CD4-positive, alpha-beta T cell (primary cell): ENCODE measurements around the gene GABRA4. TPM values are rescaled to one million over a fixed set of nuclear protein-coding genes. Genes with fewer than 3 reads are reported as not detected.

Experiments used
- ATAC-seq: fragments of 200-7000 bp; cut with Tn5 transposase; one replicate; pipeline ENCODE4 v1.10.0; 2022; ENCODE audit warnings: mild to moderate bottlenecking; ENCODE audit not compliant: poor library complexity
- CTCF ChIA-PET: fragments of 350-600 bp; sonication (Branson Sonifier 250); formaldehyde crosslinking; loops from one replicate; lab custom pipeline; 2021; ENCODE audit warnings: antibody characterized with exemption, inconsistent platforms; lab: Charles Lee
- POLR2A ChIA-PET: fragments of 350-600 bp; sonication (Branson Sonifier 250); formaldehyde crosslinking; loops from one replicate; lab custom pipeline; 2021; ENCODE audit warnings: antibody characterized with exemption, inconsistent platforms; lab: Charles Lee
- DNase-seq, 14 experiments: peaks; one replicate each; pipeline ENCODE4 v3.0.0-alpha.2; 2013 to 2020; ENCODE audit warnings: mixed read lengths in 2 of 14
- H3K27ac ChIP-seq, 2 donors: one replicate each; pipeline versions ENCODE4 v1.5.1 to v1.7.0; 2013; ENCODE audit warnings: low read length in 2 of 2, low read depth in 1 of 2, mild to moderate bottlenecking in 1 of 2
- H3K27me3 ChIP-seq, 2 experiments: 1 replicate in 1 of 2; 2 replicates in 1 of 2; pipeline versions ENCODE4 v1.6.1 to v1.7.0; 2013; ENCODE audit warnings: low read length in 2 of 2, control low read depth in 1 of 2, mild to moderate bottlenecking in 1 of 2, moderate library complexity in 1 of 2; ENCODE audit not compliant: insufficient read depth in 2 of 2, control insufficient read depth in 1 of 2
- H3K36me3 ChIP-seq: one replicate; pipeline ENCODE4 v1.6.1; 2013; ENCODE audit warnings: low read length, control low read depth; ENCODE audit not compliant: insufficient read depth
- H3K4me1 ChIP-seq: one replicate; pipeline ENCODE4 v1.6.1; 2013; ENCODE audit warnings: low read length, control low read depth; ENCODE audit not compliant: insufficient read depth
- H3K4me3 ChIP-seq: one replicate; pipeline ENCODE4 v1.5.1; 2013; ENCODE audit warnings: mild to moderate bottlenecking, low read length, moderate library complexity
- H3K9me3 ChIP-seq, 2 experiments: 1 replicate in 1 of 2; 2 replicates in 1 of 2; pipeline versions ENCODE4 v1.6.1 to v1.7.0; 2013; ENCODE audit warnings: low read length in 2 of 2, mild to moderate bottlenecking in 2 of 2, control low read depth in 1 of 2, moderate library complexity in 1 of 2; ENCODE audit not compliant: control insufficient read depth in 1 of 2, insufficient read depth in 1 of 2
- H3K27ac Mint-ChIP-seq: one replicate; pipeline ENCODE4 v1.8.0; 2020; ENCODE audit warnings: mixed read lengths
- H3K27me3 Mint-ChIP-seq: one replicate; pipeline ENCODE4 v1.8.0; 2021; ENCODE audit warnings: mixed read lengths
- H3K36me3 Mint-ChIP-seq: one replicate; pipeline ENCODE4 v1.8.0; 2021; ENCODE audit warnings: low read depth, mixed read lengths
- H3K4me1 Mint-ChIP-seq: one replicate; pipeline ENCODE4 v1.8.0; 2021; ENCODE audit warnings: low read depth, mixed read lengths
- H3K4me3 Mint-ChIP-seq: one replicate; pipeline ENCODE4 v1.8.0; 2020; ENCODE audit warnings: mild to moderate bottlenecking, mixed read lengths
- H3K9me3 Mint-ChIP-seq: one replicate; pipeline ENCODE4 v1.8.0; 2020; ENCODE audit warnings: mixed read lengths
- intact Hi-C, 2 experiments: fragments of 100-400 bp; cut with DNase I in 1 of 2; cut with micrococcal nuclease in 1 of 2; formaldehyde crosslinking; loops; one replicate each; pipeline versions ENCODE4 v1.15.1 to v1.9.0; 2023 to 2025; cut with DNase I, micrococcal nuclease
- total RNA-seq, 174 experiments: library from RNA in 2 of 174; stranded (reverse) in 2 of 174; gene quantifications; one replicate each; pipeline ENCODE4 v1.2.3 and lab custom pipeline; 2021 to 2026
- TF ChIP-seq, protein P1 (sequence below): fragments of 200-600 bp; IDR thresholded peaks from one replicate; pipeline ENCODE4 v1.8.0; 2022; ENCODE audit warnings: antibody characterized with exemption, mild to moderate bottlenecking

Gene GABRA4
- total RNA-seq, 2 experiments from 2014 or later, result not detected

GRCh38 chr4:47002580-47002979, 9.2 kb upstream of the GABRA4 start:
- Histone ChIP-seq H3K9me3 (peaks cover 0 to 3% of the 10 kb centered on the region in 2 experiments), H3K4me3 (no peak overlapping the region), H3K27me3 (no peaks in the 10 kb centered on the region), H3K4me1 (no peaks in the 10 kb centered on the region), H3K27ac (no peak overlapping the region), H3K36me3 (no peaks in the 10 kb centered on the region)
- peaks cover 9% of the 10 kb centered on the region for H3K27me3 Mint-ChIP-seq
- no peak for ATAC-seq
- intact Hi-C loops, result no loop called here
- H3K27ac Mint-ChIP-seq, result no peak overlapping the region
- no peak overlapping the region for H3K4me3 Mint-ChIP-seq
- no peak for DNase-seq
- no peaks in the 10 kb centered on the region for H3K9me3 Mint-ChIP-seq
- TF ChIP-seq, protein P1, sequence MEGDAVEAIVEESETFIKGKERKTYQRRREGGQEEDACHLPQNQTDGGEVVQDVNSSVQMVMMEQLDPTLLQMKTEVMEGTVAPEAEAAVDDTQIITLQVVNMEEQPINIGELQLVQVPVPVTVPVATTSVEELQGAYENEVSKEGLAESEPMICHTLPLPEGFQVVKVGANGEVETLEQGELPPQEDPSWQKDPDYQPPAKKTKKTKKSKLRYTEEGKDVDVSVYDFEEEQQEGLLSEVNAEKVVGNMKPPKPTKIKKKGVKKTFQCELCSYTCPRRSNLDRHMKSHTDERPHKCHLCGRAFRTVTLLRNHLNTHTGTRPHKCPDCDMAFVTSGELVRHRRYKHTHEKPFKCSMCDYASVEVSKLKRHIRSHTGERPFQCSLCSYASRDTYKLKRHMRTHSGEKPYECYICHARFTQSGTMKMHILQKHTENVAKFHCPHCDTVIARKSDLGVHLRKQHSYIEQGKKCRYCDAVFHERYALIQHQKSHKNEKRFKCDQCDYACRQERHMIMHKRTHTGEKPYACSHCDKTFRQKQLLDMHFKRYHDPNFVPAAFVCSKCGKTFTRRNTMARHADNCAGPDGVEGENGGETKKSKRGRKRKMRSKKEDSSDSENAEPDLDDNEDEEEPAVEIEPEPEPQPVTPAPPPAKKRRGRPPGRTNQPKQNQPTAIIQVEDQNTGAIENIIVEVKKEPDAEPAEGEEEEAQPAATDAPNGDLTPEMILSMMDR, result no peak
- H3K36me3 Mint-ChIP-seq, result no peaks in the 10 kb centered on the region
- no peaks in the 10 kb centered on the region for H3K4me1 Mint-ChIP-seq
- POLR2A ChIA-PET, result no interaction called here
- CTCF ChIA-PET, result no interaction called here

GRCh38 chr4:47000406-47000805, 7.0 kb upstream of the GABRA4 start:
- ChIA-PET POLR2A (no interaction called here), CTCF (no interaction called here)
- H3K27me3 ChIP-seq, result peaks cover 0 to 8% of the 10 kb centered on the region in 2 experiments
- ATAC-seq (no peak), DNase-seq (no peak)
- intact Hi-C loops, result no loop called here
- Mint-ChIP-seq H3K36me3 (no peaks in the 10 kb centered on the region), H3K4me3 (no peak overlapping the region), H3K4me1 (no peaks in the 10 kb centered on the region), H3K9me3 (no peaks in the 10 kb centered on the region), H3K27me3 (peaks cover 20% of the 10 kb centered on the region), H3K27ac (no peak overlapping the region)
- no peak overlapping the region for H3K4me3 ChIP-seq
- no peak overlapping the region for H3K27ac ChIP-seq
- H3K4me1 ChIP-seq, result no peaks in the 10 kb centered on the region
- H3K36me3 ChIP-seq, result no peaks in the 10 kb centered on the region
- TF ChIP-seq, protein P1, result no peak
- peaks cover 0 to 3% of the 10 kb centered on the region in 2 experiments for H3K9me3 ChIP-seq

- Histone ChIP-seq H3K27me3 (peaks cover 6 to 12% of the 10 kb centered on the region in 2 experiments), H3K27ac (no peak overlapping the region), H3K4me1 (no peaks in the 10 kb centered on the region), H3K36me3 (no peaks in the 10 kb centered on the region), H3K4me3 (no peak overlapping the region), H3K9me3 (no peaks in the 10 kb centered on the region)
- Mint-ChIP-seq H3K4me1 (no peaks in the 10 kb centered on the region), H3K27ac (no peak overlapping the region), H3K4me3 (no peak overlapping the region), H3K36me3 (no peaks in the 10 kb centered on the region), H3K27me3 (peaks cover 27% of the 10 kb centered on the region), H3K9me3 (no peaks in the 10 kb centered on the region)
- CTCF ChIA-PET, result no interaction called here
- TF ChIP-seq, protein P1, result no peak
- POLR2A ChIA-PET, result no interaction called here
- DNase-seq, result no peak
- ATAC-seq, result no peak
- intact Hi-C loops, result no loop called here
Measured at GRCh38 chr4:46999566-46999965, 6.2 kb upstream of the GABRA4 start.
